ENCODE results near the gene PAK3. TPM values are rescaled to one million over a fixed set of nuclear protein-coding genes. Genes with fewer than 3 reads are reported as not detected.

Gene PAK3
- total RNA-seq, 1 experiment from 2014 or later, result not detected

GRCh38 chrX:111259559-111259958, 163.6 kb downstream of the PAK3 start:
- ChIA-PET RAD21 (ENCODE audit: low non-redundant PET in 1 of 2, low total read pairs in 2 of 2, uncharacterized antibody in 2 of 2, unreplicated experiment in 2 of 2) (no interaction called here), CTCF (no interaction called here), POLR2A (interaction anchor here (0.7 kb wide), 1 partner anchor 235 kb away, joined by 4 read pairs; no protein-coding TSS in a partner anchor)
- no peak overlapping the region for H3K4me2 ChIP-seq (ENCODE audit: low read length)
- no peak for ATAC-seq
- no peak overlapping the region for H3K9ac ChIP-seq (ENCODE audit: low read length)
- peaks cover 0 to 5% of the 10 kb centered on the region in 2 experiments; a peak in 1 of 4 replicates for H3K4me1 ChIP-seq (ENCODE audit: control insufficient read depth in 1 of 2, insufficient read depth in 2 of 2, low read length in 2 of 2)
- H4K20me1 ChIP-seq (ENCODE audit: insufficient read depth), result no peaks in the 10 kb centered on the region
- no peaks in the 10 kb centered on the region for H3K79me2 ChIP-seq (ENCODE audit: insufficient read depth, low read length)
- H3K9me2 ChIP-seq (ENCODE audit: insufficient read depth), result no peaks in the 10 kb centered on the region
- no TSS peak for BruUV-seq (replicated peaks)
- H3K27me3 ChIP-seq (ENCODE audit: insufficient read depth, low read length), result 0 out of 2 replicates have a peak, but pooled peaks cover 3% of the 10 kb centered on the region
- no peaks in the 10 kb centered on the region for H3K36me3 ChIP-seq (ENCODE audit: control insufficient read depth in 1 of 2, insufficient read depth in 2 of 2, low read length in 2 of 2)
- H3K4me3 ChIP-seq (replicated peaks in 1 of 2; ENCODE audit: low read depth in 1 of 2, low read length in 2 of 2), result no peak overlapping the region
- H3K27ac ChIP-seq (ENCODE audit: low read depth, low read length), result no peak overlapping the region
- intact Hi-C loops (cut with micrococcal nuclease), result no loop called here
- H3K9me3 ChIP-seq (ENCODE audit: control insufficient read depth in 1 of 2, insufficient read depth in 1 of 2, low read depth in 1 of 2, low read length in 2 of 2), result no peaks in the 10 kb centered on the region
- DNase-seq (ENCODE audit: low read depth, low spot score), result no peak
- TF ChIP-seq POLR2A (IDR thresholded peaks at IDR 0.05; ENCODE audit: borderline replicate concordance, extremely low read depth, insufficient read depth, insufficient read length), result no peak
- TF ChIP-seq ZBTB33 (IDR thresholded peaks at IDR 0.05; ENCODE audit: extremely low read depth, insufficient replicate concordance, low read length), result no peak
- TF ChIP-seq ATF3 (IDR thresholded peaks at IDR 0.05), result no peak
- no peak for TF ChIP-seq REST (IDR thresholded peaks at IDR 0.05; ENCODE audit: low read depth)
- no peak for TF ChIP-seq ZNF274 (IDR thresholded peaks at IDR 0.05; ENCODE audit: low read depth, low read length)
- no peak for TF ChIP-seq ZFX (IDR thresholded peaks at IDR 0.05)
- no peak for TF ChIP-seq RAD21 (IDR thresholded peaks at IDR 0.05; ENCODE audit: low read depth)
- TF ChIP-seq MAX (IDR thresholded peaks at IDR 0.05), result no peak
- no peak for TF ChIP-seq SRF (IDR thresholded peaks at IDR 0.05; ENCODE audit: low read depth)
- no peak for TF ChIP-seq YY1 (IDR thresholded peaks at IDR 0.05; ENCODE audit: extremely low read depth, insufficient replicate concordance, low read depth, low read length)
- TF ChIP-seq EGR1 (IDR thresholded peaks at IDR 0.05; ENCODE audit: low read depth), result no peak
- TF ChIP-seq TCF7L2 (IDR thresholded peaks at IDR 0.05; ENCODE audit: borderline replicate concordance, extremely low read depth, insufficient read depth, insufficient read length), result no peak
- no peak for TF ChIP-seq EZH2phosphoT487 (IDR thresholded peaks at IDR 0.05; ENCODE audit: borderline replicate concordance)
- no peak for TF ChIP-seq CTCF (IDR thresholded peaks at IDR 0.05 in 2 of 3, conservative IDR thresholded peaks at IDR 0.05 in 1 of 3; ENCODE audit: borderline replicate concordance in 1 of 3, insufficient read depth in 1 of 3, low read depth in 2 of 3, low read length in 2 of 3)
- TF ChIP-seq CEBPB (IDR thresholded peaks at IDR 0.05; ENCODE audit: low read depth), result no peak
- no peak for TF ChIP-seq EZH2 (IDR thresholded peaks at IDR 0.05)
- H2AFZ ChIP-seq (ENCODE audit: low read depth, low read length, poor library complexity, severe bottlenecking), result no peak overlapping the region
